ENCODE data around the gene ARHGAP45.

DNA sequence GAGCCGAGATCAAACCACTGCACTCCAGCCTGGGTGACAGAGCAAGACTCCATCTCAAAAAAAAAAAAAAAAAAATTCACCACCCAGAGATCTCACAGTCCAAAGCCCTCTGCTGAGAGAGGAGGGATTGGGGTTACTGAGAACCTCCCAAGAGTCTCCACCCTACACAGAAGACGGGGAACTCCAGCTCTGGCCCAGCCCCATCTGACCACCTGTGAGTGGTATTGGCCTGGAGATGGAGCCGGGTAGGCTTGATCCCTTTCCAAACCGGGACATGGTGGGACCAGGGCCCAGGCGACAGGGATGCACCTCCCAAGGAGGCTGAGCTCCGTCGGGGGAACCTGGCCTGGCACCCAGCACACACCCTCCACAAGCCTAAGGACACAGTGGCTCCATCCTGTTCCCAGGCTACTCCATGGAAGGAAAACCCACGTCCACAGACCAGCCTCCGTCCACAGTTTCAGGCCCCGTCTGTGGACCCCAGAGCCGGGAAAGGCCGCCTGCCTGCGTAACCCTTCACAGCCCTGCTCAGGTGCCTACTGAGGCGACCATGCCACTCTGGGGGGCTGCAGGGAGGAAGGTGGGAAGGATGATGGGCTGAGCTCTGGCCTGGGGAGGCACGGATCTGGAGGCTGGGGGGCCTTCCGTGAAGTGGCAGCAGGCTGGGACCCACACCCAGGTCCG, 47.9 kb upstream of the ARHGAP45 start:
- TF ChIP-seq CREB1 (IDR thresholded peaks at IDR 0.05) (no peak), TCF12 (IDR thresholded peaks at IDR 0.05; ENCODE audit: low read depth, low read length) (no peak), PHF8 (conservative IDR thresholded peaks at IDR 0.05; ENCODE audit: low read depth, low read length) (no peak)
